Measurements from ENCODE around the gene TMEM41B. TPM values are rescaled to one million over a fixed set of nuclear protein-coding genes. Genes with fewer than 3 reads are reported as not detected.
"Not testable (repeated sequence)": the region's sequence is repeated elsewhere in the genome, so short reads cannot be mapped to it uniquely, and the experiment has no call there.

Gene TMEM41B
- total RNA-seq, 1 donor from 2014 or later: 69.7 TPM

- DNase-seq (ENCODE audit: low spot score in 2 of 2) (peak; percentile 44), FAIRE-seq (no peak)
Observed at GRCh38 chr11:9263840-9264315, 50.5 kb downstream of the TMEM41B start.

GRCh38 chr11:9260838-9261146 is 53.6 kb downstream of the TMEM41B start:
- not testable (repeated sequence) for DNase-seq (ENCODE audit: low spot score in 2 of 2); FAIRE-seq

DNA sequence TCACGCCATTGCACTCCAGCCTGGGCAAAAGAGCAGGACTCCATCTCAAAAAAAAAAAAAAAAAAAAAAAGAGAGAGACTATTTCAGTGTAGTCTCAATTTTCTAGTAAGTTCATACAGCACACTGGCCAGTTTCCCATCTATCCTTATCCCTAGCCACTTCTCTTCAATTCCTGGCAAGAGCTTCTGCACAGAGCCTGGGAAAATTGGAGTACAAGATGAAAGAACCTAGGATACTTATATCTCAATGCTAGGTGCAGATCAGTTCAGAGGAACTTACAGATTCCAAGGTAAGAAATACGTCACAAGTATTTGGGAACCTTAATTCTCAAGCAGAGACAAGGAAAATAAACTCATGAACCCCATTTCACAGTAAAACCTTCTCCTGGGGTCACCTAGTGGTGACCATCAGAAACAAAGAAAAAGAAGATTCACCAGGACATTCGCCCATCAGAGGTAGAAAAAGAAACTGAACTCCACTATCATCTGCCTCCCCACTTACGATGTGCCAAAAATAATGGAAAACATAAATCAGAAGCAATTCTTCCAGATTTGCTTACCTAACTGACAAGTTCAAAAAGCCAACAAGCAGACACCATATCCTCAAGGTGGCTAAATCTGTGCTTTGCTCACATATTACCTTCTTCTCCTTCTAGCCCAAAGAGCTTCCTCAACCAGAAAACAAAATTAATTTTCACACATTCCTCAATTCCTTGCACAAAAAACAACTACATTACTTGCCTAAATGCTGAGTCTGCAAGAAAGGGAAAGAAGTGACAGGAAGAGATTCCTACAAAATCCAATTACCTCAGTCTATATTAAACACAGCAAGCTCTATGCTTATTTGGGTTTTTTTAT is 54.2 kb downstream of the TMEM41B start:
- DNase-seq (ENCODE audit: low spot score in 2 of 2): no peak

GRCh38 chr11:9258279-9258678 is 56.1 kb downstream of the TMEM41B start:
- not testable (repeated sequence) for DNase-seq (ENCODE audit: low spot score in 2 of 2); FAIRE-seq

More for the DNA sequence above, 54.2 kb downstream of the TMEM41B start:
- FAIRE-seq: no peak

- FAIRE-seq: no peak
Observed at GRCh38 chr11:9254416-9254815, 60.0 kb downstream of the TMEM41B start.

DNA sequence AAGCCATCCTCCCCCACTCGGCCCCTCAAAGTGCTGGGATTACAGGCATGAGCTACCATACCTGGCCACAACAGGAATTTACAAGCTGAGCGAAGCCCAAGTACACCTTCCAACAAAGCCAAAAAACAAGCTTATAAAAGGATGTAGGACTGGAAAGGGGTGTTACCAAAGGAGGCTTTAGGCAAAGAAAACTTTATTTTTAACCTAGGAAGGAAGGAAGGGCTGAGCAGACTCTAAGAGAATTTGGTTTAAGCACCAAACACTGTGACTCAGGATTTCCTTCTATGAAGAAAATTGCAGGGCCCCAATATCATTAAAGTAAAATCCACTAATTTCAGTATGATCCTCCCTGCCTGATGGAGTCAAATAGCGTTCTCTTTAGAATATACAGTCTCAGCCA is 61.3 kb downstream of the TMEM41B start:
- DNase-seq (ENCODE audit: low spot score in 2 of 2) (no peak), FAIRE-seq (no peak)

More at GRCh38 chr11:9254416-9254815, 60.0 kb downstream of the TMEM41B start:
- DNase-seq (ENCODE audit: low spot score in 2 of 2): no peak

DNA sequence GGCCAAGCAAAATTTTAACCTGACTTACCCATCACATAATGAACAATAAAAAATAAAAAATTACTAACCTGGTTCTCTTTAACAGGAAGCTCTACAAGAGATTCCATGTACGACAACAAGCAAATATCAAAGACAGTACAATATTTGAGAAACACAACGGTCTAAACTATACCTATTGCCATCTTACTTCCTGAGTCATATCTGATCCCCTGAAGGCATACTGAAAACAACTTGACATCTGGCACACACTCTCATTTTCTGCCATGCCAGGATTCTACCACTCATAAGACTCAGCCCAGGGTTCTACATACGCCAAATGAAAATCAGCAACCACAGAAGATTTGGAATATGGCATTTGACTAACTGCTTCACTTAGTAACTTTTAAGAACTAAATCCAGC is 63.1 kb downstream of the TMEM41B start:
- FAIRE-seq: no peak

GRCh38 chr11:9250139-9250582 is 64.2 kb downstream of the TMEM41B start:
- FAIRE-seq (no peak), DNase-seq (ENCODE audit: low spot score in 2 of 2) (no peak)

More for the DNA sequence above, 63.1 kb downstream of the TMEM41B start:
- no peak for DNase-seq (ENCODE audit: low spot score in 2 of 2)

DNA sequence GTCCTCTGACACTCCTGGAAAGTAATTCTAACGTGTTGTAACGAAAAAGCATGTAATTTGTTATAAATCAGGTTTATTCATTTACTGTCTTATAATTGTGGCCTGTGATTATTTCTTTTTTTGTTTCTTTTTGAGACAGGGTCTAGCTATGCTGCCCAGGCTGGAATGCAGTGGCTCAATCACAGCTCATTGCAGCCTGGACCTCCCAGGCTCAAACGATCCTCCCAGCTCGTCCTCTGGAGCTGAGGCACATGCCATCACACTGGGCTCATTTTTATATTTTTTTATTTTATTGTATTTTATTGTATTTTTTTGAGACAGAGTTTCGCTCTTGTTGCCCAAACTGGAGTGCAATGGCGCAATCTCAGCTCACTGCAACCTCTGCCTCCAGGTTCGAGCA is 65.1 kb downstream of the TMEM41B start:
- FAIRE-seq: no peak

GRCh38 chr11:9247863-9248262 is 66.5 kb downstream of the TMEM41B start:
- FAIRE-seq: no peak
- no peak for DNase-seq (ENCODE audit: low spot score in 2 of 2)

More for the DNA sequence above, 65.1 kb downstream of the TMEM41B start:
- DNase-seq (ENCODE audit: low spot score in 2 of 2): no peak

GRCh38 chr11:9236242-9236641 is 78.2 kb downstream of the TMEM41B start:
- not testable (repeated sequence) for FAIRE-seq; DNase-seq (ENCODE audit: low spot score in 2 of 2)

- FAIRE-seq (no peak), DNase-seq (ENCODE audit: low spot score in 2 of 2) (no peak)
Observed at GRCh38 chr11:9232482-9232881, 81.9 kb downstream of the TMEM41B start.

GRCh38 chr11:9231848-9232177 is 82.6 kb downstream of the TMEM41B start:
- FAIRE-seq (peak; percentile 75), DNase-seq (ENCODE audit: low spot score in 2 of 2) (peak; percentile 27 to 46)

Small RNA genes within 50 kb of the gene (small RNA-seq; reads per million reads assigned to genes)
- not detected for gene RF00017

Other genes starting within 250 kb of the TMEM41B start
- gene SCUBE2, start 223.0 kb downstream of the TMEM41B start, total RNA-seq: 2.9 TPM
- gene DENND5A, start 49.2 kb downstream of the TMEM41B start, total RNA-seq: 119 TPM
- gene IPO7, start 70.1 kb upstream of the TMEM41B start, total RNA-seq: 234 TPM
- 23.6 TPM for gene ZNF143, start 146.4 kb upstream of the TMEM41B start, total RNA-seq

Data from frontal cortex (tissue), 4 donors.